A673 (cell line): Measurements from ENCODE around the gene NINJ1.

Experiments used
- EZH2 ChIP-seq: fragments of 200-600 bp; sonication (generic); IDR thresholded peaks from 2 replicates; pipeline ENCODE4 v1.6.1; 2017; ENCODE audit warnings: borderline replicate concordance, low read depth, mild to moderate bottlenecking, mixed read lengths, antibody characterized with exemption, low read length; ENCODE audit not compliant: poor library complexity, severe bottlenecking
- TF ChIP-seq, protein P1 (sequence below): fragments of 300-800, 200-600 bp; sonication (generic); conservative IDR thresholded peaks from 2 replicates; pipeline ENCODE4 v1.5.1; 2017; ENCODE audit warnings: low read depth, mild to moderate bottlenecking, antibody characterized with exemption, low read length, moderate library complexity, mixed read lengths

DNA sequence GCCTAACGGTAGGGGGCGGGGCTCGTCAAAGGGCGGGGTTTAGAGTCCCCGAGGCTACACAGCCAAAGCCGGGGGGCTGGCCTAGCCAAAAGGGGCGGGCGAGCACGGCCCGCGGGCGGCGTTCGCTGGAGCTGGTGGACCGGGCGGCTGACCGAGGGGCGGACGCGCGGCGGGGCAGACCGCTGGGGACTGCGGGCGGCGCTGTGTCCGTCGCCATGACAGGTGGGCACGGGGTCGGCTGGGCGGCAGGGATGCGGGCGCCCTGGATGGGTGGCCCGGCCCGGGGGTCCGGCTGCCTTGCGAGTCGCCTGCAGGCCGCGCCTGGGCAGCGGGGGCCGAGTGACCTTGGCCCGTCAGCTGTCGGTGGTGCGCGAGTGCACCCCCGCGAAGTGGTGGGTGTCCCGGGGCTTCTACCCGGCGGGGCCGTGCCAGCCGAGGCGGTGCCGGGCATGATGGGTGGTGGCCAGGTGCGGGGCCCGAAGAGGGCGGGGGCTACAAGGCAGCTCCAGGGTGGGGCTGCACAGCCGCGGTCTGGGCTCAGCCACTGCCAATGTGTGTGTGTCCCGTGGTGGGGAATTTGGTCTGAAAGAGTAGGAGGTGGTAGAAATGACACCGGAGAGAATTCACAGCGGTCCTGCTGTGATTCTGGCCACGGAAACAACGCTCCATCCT, 37.8 kb downstream of the NINJ1 start, which contains the start of gene CARD19:
- TF ChIP-seq EZH2: no peak
- TF ChIP-seq, protein P1, sequence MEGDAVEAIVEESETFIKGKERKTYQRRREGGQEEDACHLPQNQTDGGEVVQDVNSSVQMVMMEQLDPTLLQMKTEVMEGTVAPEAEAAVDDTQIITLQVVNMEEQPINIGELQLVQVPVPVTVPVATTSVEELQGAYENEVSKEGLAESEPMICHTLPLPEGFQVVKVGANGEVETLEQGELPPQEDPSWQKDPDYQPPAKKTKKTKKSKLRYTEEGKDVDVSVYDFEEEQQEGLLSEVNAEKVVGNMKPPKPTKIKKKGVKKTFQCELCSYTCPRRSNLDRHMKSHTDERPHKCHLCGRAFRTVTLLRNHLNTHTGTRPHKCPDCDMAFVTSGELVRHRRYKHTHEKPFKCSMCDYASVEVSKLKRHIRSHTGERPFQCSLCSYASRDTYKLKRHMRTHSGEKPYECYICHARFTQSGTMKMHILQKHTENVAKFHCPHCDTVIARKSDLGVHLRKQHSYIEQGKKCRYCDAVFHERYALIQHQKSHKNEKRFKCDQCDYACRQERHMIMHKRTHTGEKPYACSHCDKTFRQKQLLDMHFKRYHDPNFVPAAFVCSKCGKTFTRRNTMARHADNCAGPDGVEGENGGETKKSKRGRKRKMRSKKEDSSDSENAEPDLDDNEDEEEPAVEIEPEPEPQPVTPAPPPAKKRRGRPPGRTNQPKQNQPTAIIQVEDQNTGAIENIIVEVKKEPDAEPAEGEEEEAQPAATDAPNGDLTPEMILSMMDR: no peak
